Measurements from ENCODE around the gene FICD. TPM values are rescaled to one million over a fixed set of nuclear protein-coding genes. Genes with fewer than 3 reads are reported as not detected.

FICD gene
- polyA plus RNA-seq, 2 of the 4 experiments (the other 2 are of a cell fraction): 1.7 to 2.5 TPM

- TF ChIP-seq CBX2 (IDR thresholded peaks at IDR 0.05; ENCODE audit: borderline replicate concordance, low read depth): no peak
- no peak for TF ChIP-seq CEBPB (IDR thresholded peaks at IDR 0.05)
- peak; percentile 62; the same call in 1 of the 2 replicates for TF ChIP-seq RFX5 (IDR thresholded peaks at IDR 0.05)
- no peak for TF ChIP-seq ELK1 (IDR thresholded peaks at IDR 0.05; ENCODE audit: low read depth, low read length)
- TF ChIP-seq BCL3 (IDR thresholded peaks at IDR 0.05): 0 out of 3 replicates have a peak, but pooled peaks have one; percentile 33
- no peak for TF ChIP-seq ZFP36 (IDR thresholded peaks at IDR 0.05; ENCODE audit: borderline replicate concordance, partially characterized antibody)
- TF ChIP-seq CTCF (IDR thresholded peaks at IDR 0.05): no peak
- TF ChIP-seq JUNB (IDR thresholded peaks at IDR 0.05): no peak
- no peak for TF ChIP-seq RAD21 (conservative IDR thresholded peaks at IDR 0.05 in 1 of 2, IDR thresholded peaks at IDR 0.05 in 1 of 2)
- TF ChIP-seq SREBF2 (IDR thresholded peaks at IDR 0.05): no peak
- TF ChIP-seq FOSL2 (IDR thresholded peaks at IDR 0.05): no peak
- TF ChIP-seq FOSL2 (CRISPR knock-in tag; IDR thresholded peaks at IDR 0.05): no peak
- no peak for TF ChIP-seq HES2 (IDR thresholded peaks at IDR 0.05)
- no peak for TF ChIP-seq NR3C1 (IDR thresholded peaks at IDR 0.05)
- TF ChIP-seq NPAS2 (CRISPR knock-in tag; IDR thresholded peaks at IDR 0.05; ENCODE audit: borderline replicate concordance): no peak
- no peak for TF ChIP-seq RCOR1 (IDR thresholded peaks at IDR 0.05; ENCODE audit: low read depth, low read length)
- TF ChIP-seq HOXA7 (CRISPR knock-in tag; IDR thresholded peaks at IDR 0.05): no peak
- no peak for TF ChIP-seq HDAC2 (IDR thresholded peaks at IDR 0.05)
- no peak for TF ChIP-seq CHD4 (IDR thresholded peaks at IDR 0.05; ENCODE audit: borderline replicate concordance)
- TF ChIP-seq KDM5A (IDR thresholded peaks at IDR 0.05): no peak
- TF ChIP-seq EHF (CRISPR knock-in tag; IDR thresholded peaks at IDR 0.05): no peak
- no peak for TF ChIP-seq CBX8 (IDR thresholded peaks at IDR 0.05)
- TF ChIP-seq HMGXB4 (CRISPR knock-in tag; IDR thresholded peaks at IDR 0.05; ENCODE audit: borderline replicate concordance): no peak
These were observed at the start of gene FICD (continued) for GRCh38 chr12:108514973-108515814.

Data from A549 (cell line).